Eye (tissue), 1 donor: ENCODE measurements around the gene KRT86.
A peak's percentile ranks its signal among the peaks of the same experiment; 100 is the strongest.
"Not testable (repeated sequence)": the region's sequence is repeated elsewhere in the genome, so short reads cannot be mapped to it uniquely, and the experiment has no call there.

Experiments used
- DNase-seq: peaks from one replicate; pipeline ENCODE4 v3.0.0-alpha.2; 2015

The KRT86 gene

GRCh38 chr12:52295663-52296062 is 21.2 kb downstream of the KRT86 start:
- DNase-seq = no peak

- DNase-seq = no peak
Observed at GRCh38 chr12:52296572-52297215, 22.2 kb downstream of the KRT86 start.

DNA sequence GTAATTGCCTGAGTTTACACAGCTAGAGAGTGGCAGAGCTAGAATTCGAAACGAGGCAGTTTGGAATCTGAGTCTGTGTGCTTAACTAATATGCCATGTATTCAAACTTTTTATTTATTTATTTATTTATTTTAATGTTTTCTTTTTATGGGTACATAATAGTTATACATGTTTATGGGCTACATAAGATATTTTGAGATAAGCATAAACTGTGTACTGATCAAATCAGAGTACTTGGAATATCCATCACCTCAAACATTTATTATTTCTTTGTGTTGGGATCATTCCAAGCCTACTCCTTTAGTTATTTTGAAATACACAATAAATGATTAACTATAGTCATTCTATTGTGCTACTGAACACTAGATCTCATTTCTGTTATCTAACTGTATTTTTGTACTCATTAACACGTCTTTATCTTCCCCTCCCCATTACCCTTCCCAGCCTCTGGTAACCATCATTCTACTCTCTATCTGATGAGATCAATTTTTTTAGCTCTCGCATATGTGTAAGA is 24.3 kb downstream of the KRT86 start:
- no peak for DNase-seq

- no peak for DNase-seq
Observed at GRCh38 chr12:52300796-52301691, 26.6 kb downstream of the KRT86 start.

DNA sequence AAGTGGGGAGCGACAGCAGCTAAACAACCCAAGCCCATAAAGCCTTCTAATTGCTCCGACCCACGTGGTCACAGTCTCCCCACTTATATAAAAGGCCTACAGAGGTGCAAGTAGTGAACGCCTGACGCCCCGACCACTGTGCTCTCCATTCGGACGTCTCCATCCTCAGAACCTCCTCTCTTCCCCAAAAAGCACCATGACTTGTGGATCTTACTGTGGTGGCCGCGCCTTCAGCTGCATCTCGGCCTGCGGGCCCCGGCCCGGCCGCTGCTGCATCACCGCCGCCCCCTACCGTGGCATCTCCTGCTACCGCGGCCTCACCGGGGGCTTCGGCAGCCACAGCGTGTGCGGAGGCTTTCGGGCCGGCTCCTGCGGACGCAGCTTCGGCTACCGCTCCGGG is 27.3 kb downstream of the KRT86 start:
- not testable (repeated sequence) for DNase-seq

DNA sequence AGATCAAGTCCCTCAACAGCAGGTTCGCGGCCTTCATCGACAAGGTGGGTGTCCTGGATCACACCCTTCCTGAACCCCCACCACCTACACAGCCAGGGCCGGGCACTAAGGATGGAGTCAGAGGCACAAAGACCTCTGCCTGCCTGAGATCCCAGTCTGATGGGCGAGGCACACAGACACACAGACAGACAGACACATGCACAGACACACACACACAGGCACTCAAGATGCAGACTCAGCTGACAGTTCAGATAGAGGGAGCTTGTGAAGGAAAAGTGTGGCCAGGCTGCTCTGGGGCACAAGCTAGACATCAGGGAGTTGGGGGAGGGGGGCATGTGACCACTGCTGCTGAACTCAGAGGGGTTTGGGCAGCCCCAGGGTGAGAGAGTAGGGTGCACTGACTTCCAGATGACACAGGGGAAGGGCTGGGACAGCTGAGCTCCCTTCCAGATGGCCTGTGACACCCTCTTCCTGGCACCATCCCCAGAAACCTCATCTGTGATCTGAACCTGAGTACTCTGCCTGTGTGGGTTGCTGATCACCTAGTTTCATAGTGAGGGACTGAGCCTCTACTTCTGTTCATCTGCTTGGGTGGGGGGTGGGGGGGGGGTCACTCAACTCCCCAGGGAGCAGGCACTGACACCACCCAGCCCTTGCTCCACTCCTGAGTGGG is 27.9 kb downstream of the KRT86 start:
- DNase-seq = not testable (repeated sequence)

DNA sequence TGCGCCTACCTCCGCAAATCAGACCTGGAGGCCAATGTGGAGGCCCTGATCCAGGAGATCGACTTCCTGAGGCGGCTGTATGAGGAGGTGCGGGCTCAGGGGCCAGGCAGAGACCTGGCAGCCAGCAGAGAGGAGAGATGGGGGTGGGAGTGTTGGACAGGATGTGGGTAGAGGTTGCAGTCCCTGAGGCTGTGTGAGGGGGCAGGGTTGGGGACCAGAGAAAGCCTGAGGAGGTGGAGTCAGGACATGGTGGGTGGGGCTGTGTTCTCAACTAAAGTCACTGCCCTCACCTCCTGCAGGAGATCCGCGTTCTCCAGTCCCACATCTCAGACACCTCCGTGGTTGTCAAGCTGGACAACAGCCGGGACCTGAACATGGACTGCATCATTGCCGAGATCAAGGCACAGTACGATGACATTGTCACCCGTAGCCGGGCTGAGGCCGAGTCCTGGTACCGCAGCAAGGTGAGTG is 30.5 kb downstream of the KRT86 start:
- DNase-seq = not testable (repeated sequence)

- no peak for DNase-seq
Observed at GRCh38 chr12:52305921-52306705, 31.7 kb downstream of the KRT86 start.

DNA sequence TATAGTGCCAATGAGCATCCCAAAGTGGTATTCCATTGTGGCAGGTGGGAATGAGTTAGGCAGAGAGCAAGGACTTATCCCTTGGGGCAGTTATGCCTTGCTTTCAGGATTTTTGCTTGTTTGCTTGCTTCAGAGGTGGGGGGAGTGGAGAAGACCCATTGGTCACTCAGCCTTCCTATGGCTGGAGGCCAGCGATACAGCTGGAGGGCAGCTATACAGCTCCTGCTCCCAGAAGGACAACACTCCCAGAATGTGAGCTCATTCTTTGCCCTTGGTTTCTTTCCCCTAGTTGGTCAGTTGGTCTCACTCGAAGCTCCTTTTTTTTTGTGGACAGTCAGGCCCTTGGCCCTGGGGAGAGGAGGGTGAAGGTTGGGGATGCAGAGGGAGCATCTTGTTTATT is 32.3 kb downstream of the KRT86 start:
- DNase-seq = peak; percentile 4

GRCh38 chr12:52307836-52308805 is 33.7 kb downstream of the KRT86 start:
- DNase-seq = peak; percentile 90

DNA sequence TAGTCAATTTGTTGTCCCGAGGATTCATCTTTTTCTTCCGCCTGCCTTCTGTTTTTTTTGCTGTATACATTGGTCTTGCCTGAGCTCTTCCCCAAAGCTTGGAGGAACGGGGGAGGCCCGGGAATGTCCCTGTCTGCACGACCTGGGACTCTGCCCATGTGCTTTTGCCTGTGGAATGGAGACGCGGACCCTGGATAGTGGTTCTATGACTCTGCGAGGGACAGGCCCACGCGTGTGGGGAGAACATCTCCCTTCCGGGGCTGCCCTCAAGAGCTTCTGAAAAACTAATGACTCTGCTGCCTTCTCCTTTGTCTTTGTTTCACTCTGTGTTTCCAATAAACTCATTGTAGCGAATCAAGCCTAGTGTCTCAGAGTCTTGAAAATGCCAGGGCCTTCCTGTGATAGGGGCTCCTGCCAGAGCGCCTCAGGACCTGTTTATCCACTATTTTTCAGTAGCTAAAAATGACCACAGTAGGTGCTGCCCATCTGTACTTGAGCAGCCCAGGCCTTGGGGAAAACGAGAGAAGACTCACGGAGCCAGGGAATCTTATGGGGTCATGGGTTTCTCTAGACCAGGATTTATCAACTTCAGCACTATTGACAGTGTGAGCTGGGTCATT is 34.5 kb downstream of the KRT86 start:
- DNase-seq = no peak

GRCh38 chr12:52310622-52311284 is 36.3 kb downstream of the KRT86 start:
- no peak for DNase-seq

- DNase-seq = no peak
Observed at GRCh38 chr12:52311285-52311648, 36.8 kb downstream of the KRT86 start.

- no peak for DNase-seq
Observed at GRCh38 chr12:52312086-52312485, 37.6 kb downstream of the KRT86 start.

- DNase-seq = no peak
Observed at GRCh38 chr12:52313461-52313860, 39.0 kb downstream of the KRT86 start.

DNA sequence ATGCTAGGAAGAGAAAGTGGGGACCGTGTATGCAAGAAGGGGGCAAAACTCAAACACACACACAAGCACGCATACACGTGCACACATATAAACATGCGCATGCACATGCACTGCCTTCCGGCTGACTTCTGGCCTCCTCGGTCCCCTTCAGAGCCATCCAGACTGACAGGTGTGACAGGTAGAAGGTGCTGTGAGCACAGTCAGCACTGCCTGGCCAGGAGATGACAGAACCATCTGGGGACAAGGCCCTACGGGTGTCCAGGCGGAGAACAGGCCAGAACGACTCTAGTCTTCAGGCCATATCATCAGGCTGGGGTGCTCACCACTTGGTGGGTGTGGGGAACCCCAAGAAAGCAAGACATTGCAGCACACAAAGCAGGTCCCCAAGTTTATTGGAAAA is 39.5 kb downstream of the KRT86 start:
- no peak for DNase-seq

GRCh38 chr12:52314511-52314910 is 40.1 kb downstream of the KRT86 start:
- no peak for DNase-seq

- DNase-seq = not testable (repeated sequence)
Observed at GRCh38 chr12:52315721-52316120, 41.3 kb downstream of the KRT86 start.

DNA sequence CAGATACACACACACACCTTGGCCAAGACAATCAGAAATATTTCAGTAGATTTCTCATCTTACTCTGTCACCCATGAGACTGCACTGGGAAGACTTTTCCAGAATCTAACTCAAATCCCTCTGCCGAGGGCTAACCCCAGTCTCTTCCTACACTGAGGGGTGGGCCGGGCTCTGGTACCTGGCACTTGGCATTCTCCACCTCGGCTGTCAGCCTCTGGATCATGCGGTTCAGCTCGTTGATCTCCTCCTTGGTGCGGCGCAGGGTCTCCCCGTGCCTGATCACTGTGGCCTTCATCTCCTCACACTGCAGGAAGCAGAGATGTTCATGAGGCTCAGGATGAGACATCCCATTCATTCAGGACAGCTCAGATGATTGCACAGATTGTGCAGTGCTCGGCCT is 41.8 kb downstream of the KRT86 start:
- no peak for DNase-seq

DNA sequence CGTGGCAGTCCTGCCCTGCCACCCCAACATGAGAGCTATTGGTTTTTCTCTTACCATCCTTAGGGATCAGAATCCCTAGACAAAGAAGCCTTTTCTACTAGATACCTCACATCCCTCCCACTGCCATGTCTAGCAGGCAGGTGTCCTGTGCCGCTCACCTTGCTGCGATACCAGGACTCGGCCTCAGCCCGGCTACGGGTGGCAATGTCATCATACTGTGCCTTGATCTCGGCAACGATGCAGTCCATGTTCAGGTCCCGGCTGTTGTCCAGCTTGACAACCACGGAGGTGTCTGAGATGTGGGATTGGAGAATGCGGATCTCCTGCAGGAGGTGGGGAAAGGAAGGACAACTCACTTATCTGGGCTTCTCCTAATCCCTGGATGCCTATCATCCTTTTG is 42.3 kb downstream of the KRT86 start:
- no peak for DNase-seq
